Right hindlimb (tissue), 1 donor: Measurements from ENCODE around the gene PHC2.

Source experiments
- DNase-seq: peaks from one replicate; pipeline ENCODE4 v3.0.0-alpha.2; 2018

The PHC2 gene

GRCh38 chr1:33445108-33445507, 14.2 kb upstream of the PHC2 start:
- DNase-seq: no peak

GRCh38 chr1:33443705-33444180, 12.8 kb upstream of the PHC2 start:
- DNase-seq: no peak

GRCh38 chr1:33443080-33443704, 12.3 kb upstream of the PHC2 start:
- DNase-seq: no peak

- no peak for DNase-seq
Measured at GRCh38 chr1:33442141-33442540, 11.2 kb upstream of the PHC2 start.

- DNase-seq: no peak
Measured at GRCh38 chr1:33441088-33441745, 10.3 kb upstream of the PHC2 start.

GRCh38 chr1:33439662-33440061, 8.8 kb upstream of the PHC2 start:
- DNase-seq: no peak

- DNase-seq: no peak
Measured at GRCh38 chr1:33438364-33439160, 7.7 kb upstream of the PHC2 start.

GRCh38 chr1:33436557-33437285, 5.8 kb upstream of the PHC2 start:
- DNase-seq: no peak

- DNase-seq: no peak
Measured at GRCh38 chr1:33435096-33435820, 4.4 kb upstream of the PHC2 start.

GRCh38 chr1:33434363-33434750, 3.5 kb upstream of the PHC2 start:
- DNase-seq: no peak

- DNase-seq: peak; percentile 42
Measured at GRCh38 chr1:33433509-33434362, 2.8 kb upstream of the PHC2 start.

GRCh38 chr1:33429856-33430691, 821 bp downstream of the PHC2 start:
- DNase-seq: peak; percentile 45

- no peak for DNase-seq
Measured at GRCh38 chr1:33429332-33429731, 1.6 kb downstream of the PHC2 start.

- DNase-seq: no peak
Measured at GRCh38 chr1:33428661-33429060, 2.2 kb downstream of the PHC2 start.

- DNase-seq: no peak
Measured at GRCh38 chr1:33426916-33427315, 4.0 kb downstream of the PHC2 start.

GRCh38 chr1:33425900-33426299, 5.0 kb downstream of the PHC2 start:
- no peak for DNase-seq

- no peak for DNase-seq
Measured at GRCh38 chr1:33424610-33425009, 6.3 kb downstream of the PHC2 start.

- no peak for DNase-seq
Measured at GRCh38 chr1:33424205-33424604, 6.7 kb downstream of the PHC2 start.

- DNase-seq: no peak
Measured at GRCh38 chr1:33420870-33421775, 9.8 kb downstream of the PHC2 start.
